Neural cell (in vitro differentiated cells): ENCODE data around the gene KCNJ16. TPM values are rescaled to one million over a fixed set of nuclear protein-coding genes. Genes with fewer than 3 reads are reported as not detected.

Experiments used
- H2AFZ ChIP-seq: fragments of 200-600, 300-800 bp; sonication (generic), shearing (Covaris generic); 2 replicates; pipeline ENCODE4 v1.6.0; 2014; ENCODE audit warnings: low read depth, mild to moderate bottlenecking, antibody characterized with exemption, low read length, moderate library complexity
- H3F3A ChIP-seq: fragments of 200-600 bp; shearing (Covaris generic); 2 replicates; pipeline ENCODE4 v1.6.1; 2016; ENCODE audit warnings: mild to moderate bottlenecking, moderate library complexity, mixed read lengths, antibody characterized with exemption, low read length; ENCODE audit not compliant: insufficient read depth, poor library complexity, severe bottlenecking
- H3K27ac ChIP-seq: fragments of 200-600, 300-800 bp; sonication (generic), shearing (Covaris generic); 2 replicates; pipeline ENCODE4 v1.5.1; 2014; ENCODE audit warnings: mild to moderate bottlenecking, low read length, moderate library complexity
- H3K27me3 ChIP-seq: fragments of 300-800, 200-600 bp; sonication (generic), shearing (Covaris generic); 2 replicates; pipeline ENCODE4 v1.6.0; 2014; ENCODE audit warnings: mild to moderate bottlenecking, low read depth, low read length, moderate library complexity; ENCODE audit not compliant: insufficient read depth
- H3K36me3 ChIP-seq: fragments of 300-800, 200-600 bp; sonication (generic), shearing (Covaris generic); 2 replicates; pipeline ENCODE4 v1.5.1; 2014; ENCODE audit warnings: mild to moderate bottlenecking, antibody characterized with exemption, low read length, moderate library complexity; ENCODE audit not compliant: insufficient read depth
- H3K4me2 ChIP-seq: fragments of 300-800, 200-600 bp; sonication (generic), shearing (Covaris generic); 2 replicates; pipeline ENCODE4 v1.6.0; 2014; ENCODE audit warnings: mild to moderate bottlenecking, low read length
- H3K4me3 ChIP-seq: fragments of 300-800, 200-600 bp; sonication (generic), shearing (Covaris generic); 2 replicates; pipeline ENCODE4 v1.5.1; 2014; ENCODE audit warnings: mild to moderate bottlenecking, low read length, moderate library complexity
- H3K79me2 ChIP-seq: fragments of 200-600 bp; shearing (Covaris generic); replicated peaks from 2 replicates; pipeline ENCODE4 v1.6.0; 2014; ENCODE audit warnings: mild to moderate bottlenecking, low read length, moderate library complexity; ENCODE audit not compliant: insufficient read depth
- H3K9ac ChIP-seq: fragments of 300-800, 200-600 bp; sonication (generic), shearing (Covaris generic); 2 replicates; pipeline ENCODE4 v1.6.1; 2016; ENCODE audit warnings: mild to moderate bottlenecking, low read length, mixed read lengths
- H3K9me2 ChIP-seq: fragments of 200-600 bp; shearing (Covaris generic); 2 replicates; pipeline ENCODE4 v1.6.1; 2016; ENCODE audit warnings: mild to moderate bottlenecking, low read length, mixed read lengths; ENCODE audit not compliant: insufficient read depth
- H3K9me3 ChIP-seq: fragments of 200-600, 300-800 bp; sonication (generic), shearing (Covaris generic); 2 replicates; pipeline ENCODE4 v1.6.1; 2016; ENCODE audit warnings: mild to moderate bottlenecking, mixed run types, low read length, moderate library complexity, mixed read lengths
- H4K20me1 ChIP-seq: fragments of 200-600 bp; shearing (Covaris generic); 2 replicates; pipeline ENCODE4 v1.6.1; 2016; ENCODE audit warnings: mild to moderate bottlenecking, mixed run types; ENCODE audit not compliant: insufficient read depth
- CTCF ChIP-seq: fragments of 450-650 bp; IDR thresholded peaks from 2 replicates; pipeline ENCODE4 v1.5.1; 2014; ENCODE audit warnings: antibody characterized with exemption, mild to moderate bottlenecking, moderate library complexity; ENCODE audit not compliant: poor library complexity, severe bottlenecking
- EP300 ChIP-seq: fragments of 450-650 bp; conservative IDR thresholded peaks from 2 replicates; pipeline ENCODE4 v1.6.1; 2014; ENCODE audit warnings: antibody characterized with exemption, mild to moderate bottlenecking, moderate library complexity; ENCODE audit not compliant: poor library complexity, severe bottlenecking
- EZH2 ChIP-seq: fragments of 200-600, 300-800 bp; shearing (Covaris generic), sonication (generic); IDR thresholded peaks from 2 replicates; pipeline ENCODE4 v1.6.1; 2014; ENCODE audit warnings: antibody characterized with exemption, low read length, borderline replicate concordance, mild to moderate bottlenecking; ENCODE audit not compliant: insufficient read depth, poor library complexity, severe bottlenecking
- MXI1 ChIP-seq: fragments of 450-650 bp; conservative IDR thresholded peaks from 2 replicates; pipeline ENCODE4 v1.6.1; 2014; ENCODE audit warnings: antibody characterized with exemption, mild to moderate bottlenecking; ENCODE audit not compliant: poor library complexity, severe bottlenecking
- POLR2AphosphoS5 ChIP-seq: IDR thresholded peaks from 2 replicates; pipeline ENCODE4 v1.6.1; 2012
- RAD21 ChIP-seq: fragments of 450-650 bp; conservative IDR thresholded peaks from 2 replicates; pipeline ENCODE4 v1.6.1; 2014; ENCODE audit warnings: antibody characterized with exemption, mild to moderate bottlenecking, moderate library complexity
- REST ChIP-seq: IDR thresholded peaks from 2 replicates; pipeline ENCODE4 v1.6.1; 2012; ENCODE audit warnings: borderline replicate concordance
- SMC3 ChIP-seq: fragments of 450-650 bp; conservative IDR thresholded peaks from 2 replicates; pipeline ENCODE4 v1.6.1; 2014; ENCODE audit warnings: antibody characterized with exemption, mild to moderate bottlenecking, moderate library complexity; ENCODE audit not compliant: poor library complexity
- TAF1 ChIP-seq: IDR thresholded peaks from 2 replicates; pipeline ENCODE4 v1.6.1; 2012; ENCODE audit warnings: low read depth
- polyA plus RNA-seq: library from polyadenylated mRNA; depleted of rRNA; stranded (reverse); fragments of >200 nt; gene quantifications from 2 replicates; pipeline ENCODE4 v1.2.3, GENCODE V29; 2014

The KCNJ16 gene
- polyA plus RNA-seq, 1 donor from 2014 or later, result 1.7 TPM

GRCh38 chr17:70172923-70173322 lies 97.9 kb downstream of the KCNJ16 start:
- Histone ChIP-seq H3K4me3 (peak overlapping the region; percentile 47), H2AFZ (no peak overlapping the region), H3K27ac (no peak overlapping the region), H3K9me2 (no peaks in the 10 kb centered on the region), H3K36me3 (peaks cover 10% of the 10 kb centered on the region), H3K9ac (no peak overlapping the region), H3K4me2 (peak overlapping the region; percentile 61), H3K79me2 (peaks cover 7% of the 10 kb centered on the region), H3K27me3 (peaks cover 15% of the 10 kb centered on the region), H4K20me1 (no peaks in the 10 kb centered on the region), H3F3A (no peaks in the 10 kb centered on the region), H3K9me3 (no peaks in the 10 kb centered on the region)
- TF ChIP-seq POLR2AphosphoS5, result no peak
- no peak for TF ChIP-seq MXI1
- no peak for TF ChIP-seq TAF1
- TF ChIP-seq REST, result no peak
- TF ChIP-seq EP300, result no peak
- TF ChIP-seq RAD21, result no peak
- no peak for TF ChIP-seq CTCF
- TF ChIP-seq SMC3, result no peak
- no peak for TF ChIP-seq EZH2

- Histone ChIP-seq H3K27ac (peak overlapping the region; percentile 63), H3K4me2 (peak overlapping the region; percentile 61)
These were observed 98.7 kb downstream of the KCNJ16 start for GRCh38 chr17:70173681-70174080.

More at GRCh38 chr17:70173681-70174080, 98.7 kb downstream of the KCNJ16 start:
- peak overlapping the region; percentile 47 for H3K4me3 ChIP-seq
- TF ChIP-seq CTCF (no peak), EP300 (peak; percentile 63), TAF1 (no peak), MXI1 (no peak), SMC3 (peak; percentile 17), RAD21 (no peak), REST (no peak), POLR2AphosphoS5 (peak; percentile 64), EZH2 (no peak)
- H4K20me1 ChIP-seq, result no peaks in the 10 kb centered on the region
- peaks cover 7% of the 10 kb centered on the region for H3K79me2 ChIP-seq
- H3K9ac ChIP-seq, result peak overlapping the region; percentile 4
- no peaks in the 10 kb centered on the region for H3K9me2 ChIP-seq
- peaks cover 10% of the 10 kb centered on the region for H3K36me3 ChIP-seq
- no peaks in the 10 kb centered on the region for H3K9me3 ChIP-seq
- no peaks in the 10 kb centered on the region for H3F3A ChIP-seq
- no peak overlapping the region for H2AFZ ChIP-seq
- peaks cover 15% of the 10 kb centered on the region for H3K27me3 ChIP-seq
